SIG-M5 (cell line): ENCODE data around the gene TUBA4A.
"Not testable (repeated sequence)": the region's sequence is repeated elsewhere in the genome, so short reads cannot be mapped to it uniquely, and the experiment has no call there.

Experiments
- DNase-seq: peaks from one replicate; lab custom pipeline; 2025; lab: John Stamatoyannopoulos, UW

TUBA4A gene

DNA sequence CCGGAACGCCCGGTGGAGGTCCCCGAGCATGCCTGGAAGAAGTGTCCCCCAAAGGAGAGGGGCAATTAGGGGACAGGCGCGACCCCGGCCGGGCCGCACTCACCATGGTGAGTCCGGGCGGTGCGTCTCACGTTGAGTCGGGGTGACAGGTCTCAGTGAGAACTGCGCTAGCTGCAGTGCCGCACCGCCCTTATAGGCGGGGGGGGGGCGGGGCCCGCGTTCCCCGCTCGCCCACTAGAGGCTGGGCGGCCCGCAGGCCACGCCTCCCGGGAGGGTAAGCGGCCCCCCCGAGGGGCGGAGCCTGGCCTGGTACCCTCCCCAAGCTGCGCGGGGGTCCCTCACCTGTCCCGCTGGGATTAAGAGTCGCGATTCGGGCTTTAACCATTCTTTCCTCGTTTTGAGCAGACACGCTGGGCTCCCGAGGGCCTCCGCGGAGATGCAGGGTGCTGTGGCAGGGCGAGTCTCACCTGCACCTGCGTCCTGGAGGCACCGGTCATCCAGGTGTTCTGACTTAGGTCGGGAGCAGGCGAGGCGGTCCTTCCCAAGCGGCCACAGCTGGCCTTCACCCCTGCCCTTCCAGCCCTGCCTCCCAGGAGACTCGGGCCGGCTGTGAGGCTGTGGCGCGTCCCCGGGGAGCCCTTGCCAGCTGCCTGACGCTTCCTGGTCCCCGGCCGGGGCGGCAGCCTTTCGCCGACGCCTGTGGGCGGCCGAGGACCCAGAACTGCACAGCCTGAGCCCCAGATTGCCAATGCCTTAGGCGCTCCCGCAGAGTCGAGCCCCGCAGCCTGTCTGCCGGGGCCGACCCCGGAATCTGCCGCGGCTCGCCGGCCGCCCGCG is at the start of gene TUBA4A:
TUBA4A (minus strand) TSS at position 166 of the 837 bp plus-strand sequence; CDS start at position 106, 60 bp downstream.
- DNase-seq: no peak

DNA sequence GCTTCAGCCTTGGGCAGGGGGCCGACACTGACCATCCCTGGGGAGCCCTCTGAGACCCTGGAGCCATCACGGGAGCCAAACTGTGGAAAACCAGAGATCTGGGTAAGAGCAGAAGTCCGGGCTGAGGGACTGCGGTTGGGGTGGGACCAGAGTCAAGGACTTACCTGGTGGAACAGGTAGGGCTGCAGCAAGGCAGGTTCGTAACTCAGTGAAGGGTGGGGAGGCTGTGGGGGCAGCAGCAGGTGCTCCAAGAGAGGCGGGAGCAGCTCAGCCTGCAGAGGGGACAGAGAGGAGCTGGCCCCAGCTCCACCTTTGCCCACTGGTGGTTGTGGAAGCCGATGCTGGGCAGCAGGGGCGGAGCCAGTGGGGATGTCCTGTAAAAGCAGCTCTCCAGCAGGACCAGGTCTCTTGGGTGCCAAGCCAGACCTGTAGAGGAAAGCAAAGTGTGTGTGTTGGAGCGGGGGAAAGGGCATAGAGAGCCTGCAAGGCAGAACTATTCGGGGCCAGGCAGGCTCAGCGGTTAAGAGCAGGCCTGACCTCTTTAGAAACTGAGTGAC is 48.8 kb upstream of the TUBA4A start:
- DNase-seq: no peak

DNA sequence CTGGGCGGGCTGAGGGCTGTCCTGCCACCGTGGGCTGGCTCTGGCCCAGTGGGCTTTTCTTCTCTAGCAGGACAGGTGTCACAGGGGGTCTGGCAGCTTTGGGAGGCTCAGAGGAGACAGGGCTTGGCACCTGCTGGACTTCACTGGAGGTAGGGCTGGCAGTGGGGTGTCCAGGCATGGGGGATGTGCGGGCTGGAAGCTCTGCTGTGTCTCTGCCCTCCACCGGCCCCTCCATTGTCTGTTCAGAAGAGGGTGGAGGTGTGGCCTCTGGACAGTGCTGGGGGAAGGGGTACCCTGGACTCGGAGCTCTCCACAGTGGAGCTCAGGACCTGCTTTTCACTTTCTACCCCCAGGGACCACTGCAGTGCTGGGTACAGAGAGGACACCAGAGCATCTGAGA is 46.3 kb upstream of the TUBA4A start:
- DNase-seq: no peak

DNA sequence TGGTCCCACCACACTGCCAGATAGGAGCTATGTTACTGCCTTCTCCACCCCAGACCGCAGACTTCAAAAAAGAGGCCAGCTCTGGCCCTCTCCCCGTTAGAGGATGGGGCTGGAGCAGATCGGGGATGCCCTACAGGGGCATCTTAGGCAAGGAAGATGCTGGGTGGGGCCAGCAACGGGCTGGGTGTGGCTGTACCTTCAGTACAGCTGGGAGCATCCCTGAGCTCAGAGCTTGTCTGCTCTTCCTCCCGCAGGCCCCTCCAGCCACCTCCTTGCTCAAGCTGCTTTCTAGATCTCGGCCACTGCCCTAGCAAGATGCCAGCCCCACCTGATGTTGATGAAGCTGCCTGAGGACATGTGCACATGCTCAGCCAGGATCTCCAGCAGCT is 45.6 kb upstream of the TUBA4A start:
- no peak for DNase-seq

DNA sequence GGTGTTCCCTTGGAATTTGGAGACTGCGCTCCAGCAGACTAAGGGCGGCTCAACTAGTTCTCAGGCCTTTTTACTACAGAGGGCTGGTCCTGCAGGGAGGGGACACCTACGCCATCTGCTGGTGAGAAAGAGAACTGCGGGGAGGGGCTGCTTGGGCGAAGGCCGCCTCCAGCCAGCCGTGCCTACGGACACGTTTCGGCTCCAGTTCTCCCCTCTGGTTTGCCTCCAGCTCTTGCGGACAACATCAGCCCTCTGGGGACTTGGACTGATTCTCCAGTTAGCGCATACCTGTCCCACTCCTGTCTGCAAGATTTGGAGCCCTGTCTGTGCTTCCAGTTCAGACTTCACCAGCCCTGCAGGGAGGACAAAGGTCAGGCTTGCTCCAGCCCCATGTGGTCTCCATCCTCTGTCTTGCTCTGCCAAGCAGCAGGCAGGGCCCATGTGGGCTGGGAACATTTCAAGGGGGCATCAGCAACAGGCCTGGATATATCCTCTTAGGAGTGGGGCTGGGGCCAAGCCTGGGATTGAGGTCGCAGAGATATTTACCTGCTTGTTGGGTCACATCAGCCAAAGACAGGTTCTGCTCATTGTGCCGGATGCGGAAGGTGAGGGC is 45.1 kb upstream of the TUBA4A start:
- DNase-seq: no peak

DNA sequence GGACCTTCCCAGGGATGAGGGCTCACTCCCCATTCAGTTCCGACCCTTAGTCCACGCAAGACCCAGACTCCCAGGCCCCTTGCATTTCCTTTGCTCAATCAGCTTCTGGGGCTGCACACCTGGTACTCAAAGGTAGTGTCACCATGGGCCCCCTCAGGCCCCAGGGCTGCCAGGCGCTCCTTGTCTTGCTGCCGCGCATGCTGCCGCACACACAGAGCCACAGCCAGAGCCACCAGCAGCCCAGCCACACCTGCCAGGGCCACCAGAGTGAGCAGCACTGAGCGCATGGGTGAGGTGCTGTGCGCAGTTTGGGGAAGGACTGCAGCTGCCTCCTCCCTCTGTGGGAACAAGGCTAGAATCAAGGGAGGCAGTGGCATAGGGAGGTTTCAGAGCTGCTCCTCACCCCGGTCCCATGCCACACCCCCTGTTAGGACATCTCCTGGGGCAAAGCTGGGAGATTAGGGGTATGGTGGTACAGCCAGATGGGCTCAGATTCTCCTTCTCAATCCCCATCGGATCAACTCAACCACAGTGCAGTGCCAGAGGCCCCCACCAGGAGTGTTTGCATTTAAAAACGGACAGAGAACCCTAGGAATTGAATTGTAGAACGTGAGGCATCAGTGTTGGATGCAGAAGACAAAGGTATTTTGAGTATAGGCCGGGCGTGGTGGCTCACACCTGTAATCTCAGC is 44.2 kb upstream of the TUBA4A start:
- no peak for DNase-seq

DNA sequence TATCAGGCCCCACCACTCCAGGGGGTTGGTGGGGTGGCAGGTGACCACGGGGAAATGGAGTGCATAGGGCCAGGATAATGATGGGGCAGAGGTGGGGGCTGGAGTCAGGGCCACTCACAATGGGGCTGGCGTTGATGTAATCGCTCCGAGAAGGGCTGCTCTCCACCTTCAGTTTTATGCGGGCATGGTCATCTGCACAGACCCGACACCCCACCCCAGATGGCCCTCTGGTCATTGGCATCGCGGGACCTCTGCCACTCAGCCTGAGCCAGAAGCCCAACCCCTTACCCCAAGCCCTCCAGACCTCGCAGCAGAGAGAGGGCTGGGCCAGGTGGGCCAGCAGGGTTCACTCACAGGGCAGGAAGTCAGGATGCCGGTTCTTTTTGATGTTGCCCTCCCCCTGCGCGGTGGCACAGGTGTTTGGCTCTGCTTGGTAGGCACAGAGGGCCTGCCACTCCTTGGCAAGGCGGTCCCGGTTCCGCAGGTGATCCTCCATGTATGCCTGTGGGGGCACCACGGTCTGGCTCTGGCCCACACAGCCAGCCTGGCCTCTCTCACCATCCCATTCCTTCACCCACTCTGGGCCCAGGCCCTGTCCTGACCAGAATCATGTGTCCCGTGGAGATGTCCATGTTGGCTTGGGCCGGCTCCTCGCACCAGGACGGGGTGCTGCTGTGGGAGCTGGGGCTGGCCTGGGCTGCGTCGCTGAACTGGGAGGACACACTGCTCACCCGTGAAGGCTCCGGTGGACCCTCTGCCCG is 43.1 kb upstream of the TUBA4A start:
- no peak for DNase-seq

DNA sequence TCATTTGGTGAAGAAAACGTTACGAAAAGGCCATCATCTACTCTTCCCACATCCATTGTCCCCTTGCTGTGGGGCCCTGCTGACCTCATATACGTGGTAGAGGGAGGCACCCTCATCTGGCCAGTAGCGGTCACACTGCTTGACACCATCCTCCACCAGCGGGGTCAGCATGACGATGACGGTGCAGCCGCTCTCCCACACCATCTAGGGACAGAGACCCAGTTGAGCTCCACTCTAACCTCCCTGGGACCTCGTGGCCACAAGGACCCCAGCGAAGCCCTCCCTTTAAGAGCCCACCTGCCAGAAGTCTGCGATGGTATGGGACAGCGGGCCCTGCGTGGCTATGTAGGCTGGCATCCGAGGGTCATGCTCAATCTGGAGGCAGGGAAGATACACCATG is 42.4 kb upstream of the TUBA4A start:
- DNase-seq: no peak

DNA sequence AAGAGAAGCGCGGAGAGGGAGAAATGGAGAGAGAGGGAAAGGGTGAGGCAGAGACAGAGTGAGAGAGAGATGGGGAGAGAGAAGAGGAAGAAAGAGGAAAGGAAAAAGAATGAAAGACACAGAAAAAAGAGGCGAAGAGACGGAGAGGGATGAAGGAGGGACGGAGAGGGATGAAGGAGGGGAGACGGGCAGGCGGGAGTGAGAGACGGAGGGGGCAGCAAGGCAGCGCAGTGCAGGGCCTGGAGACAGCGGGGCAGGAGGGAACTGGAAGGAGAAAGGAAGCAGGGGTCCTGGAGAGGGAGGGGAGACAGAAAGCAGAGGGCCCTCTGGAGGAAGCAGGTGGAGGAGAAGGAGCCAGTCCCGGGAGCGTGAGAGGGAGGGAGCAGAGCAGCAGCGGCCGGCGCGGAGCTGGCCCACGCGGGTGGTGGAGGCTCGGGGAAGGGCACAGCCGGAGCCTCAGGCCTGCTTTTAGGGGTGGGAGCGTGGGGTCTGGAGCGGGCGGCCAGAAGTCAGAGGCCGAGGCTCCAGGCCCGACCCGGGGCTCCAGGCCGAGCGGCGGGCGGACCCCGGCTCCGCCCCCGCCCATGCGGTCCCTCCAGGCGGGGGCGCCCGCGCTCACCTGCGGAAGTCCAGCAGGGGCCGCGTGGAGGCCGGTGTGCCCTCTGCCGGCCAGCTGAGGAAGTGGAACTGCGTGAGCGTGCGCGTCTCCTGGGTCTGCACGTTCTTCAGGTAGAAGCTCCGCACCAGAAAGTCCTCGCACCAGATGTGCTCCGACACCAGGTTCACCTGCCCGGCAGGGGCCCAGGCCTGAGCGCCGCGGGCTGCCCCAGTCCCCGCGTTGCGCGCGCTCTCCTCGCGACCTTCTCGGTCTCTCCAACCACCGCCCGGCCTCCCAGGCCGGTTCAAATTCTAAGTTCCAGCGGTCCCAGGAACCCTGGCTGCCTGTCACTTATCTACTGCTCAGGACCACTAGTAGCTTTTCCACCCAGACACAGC is 40.9 kb upstream of the TUBA4A start:
- no peak for DNase-seq

GRCh38 chr2:219293736-219294231 is 40.1 kb upstream of the TUBA4A start:
- no peak for DNase-seq

GRCh38 chr2:219292616-219293015 is 38.9 kb upstream of the TUBA4A start:
- no peak for DNase-seq

DNA sequence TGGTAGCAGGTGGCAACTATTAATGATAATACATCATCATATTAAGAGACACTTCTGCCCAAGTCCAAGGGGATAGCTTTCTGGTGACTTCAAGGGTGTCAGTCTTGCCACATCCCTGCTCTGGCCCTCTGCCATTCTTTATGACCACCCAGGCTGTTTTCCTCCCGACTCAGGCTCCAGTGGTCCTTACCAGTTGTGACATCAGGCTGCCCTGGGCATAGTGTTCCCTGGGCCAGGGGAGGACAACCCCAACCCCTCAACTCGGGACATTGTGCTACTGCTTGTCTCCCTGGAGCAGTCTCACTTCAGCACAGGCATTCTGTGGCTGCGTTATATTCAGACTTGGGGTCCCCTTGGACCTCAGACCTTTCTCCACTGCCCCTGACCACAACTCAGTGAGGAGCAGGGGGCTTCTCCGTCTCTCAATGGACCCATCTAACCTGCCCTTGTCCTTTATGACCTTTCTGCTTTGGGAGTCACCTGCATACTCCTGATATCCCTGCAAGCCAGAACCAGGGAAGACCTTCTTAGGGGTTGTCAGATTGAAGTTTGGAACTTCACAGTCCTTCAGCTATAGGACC is 38.3 kb upstream of the TUBA4A start:
- no peak for DNase-seq

- no peak for DNase-seq
Observed at GRCh38 chr2:219291394-219291793, 37.7 kb upstream of the TUBA4A start.

DNA sequence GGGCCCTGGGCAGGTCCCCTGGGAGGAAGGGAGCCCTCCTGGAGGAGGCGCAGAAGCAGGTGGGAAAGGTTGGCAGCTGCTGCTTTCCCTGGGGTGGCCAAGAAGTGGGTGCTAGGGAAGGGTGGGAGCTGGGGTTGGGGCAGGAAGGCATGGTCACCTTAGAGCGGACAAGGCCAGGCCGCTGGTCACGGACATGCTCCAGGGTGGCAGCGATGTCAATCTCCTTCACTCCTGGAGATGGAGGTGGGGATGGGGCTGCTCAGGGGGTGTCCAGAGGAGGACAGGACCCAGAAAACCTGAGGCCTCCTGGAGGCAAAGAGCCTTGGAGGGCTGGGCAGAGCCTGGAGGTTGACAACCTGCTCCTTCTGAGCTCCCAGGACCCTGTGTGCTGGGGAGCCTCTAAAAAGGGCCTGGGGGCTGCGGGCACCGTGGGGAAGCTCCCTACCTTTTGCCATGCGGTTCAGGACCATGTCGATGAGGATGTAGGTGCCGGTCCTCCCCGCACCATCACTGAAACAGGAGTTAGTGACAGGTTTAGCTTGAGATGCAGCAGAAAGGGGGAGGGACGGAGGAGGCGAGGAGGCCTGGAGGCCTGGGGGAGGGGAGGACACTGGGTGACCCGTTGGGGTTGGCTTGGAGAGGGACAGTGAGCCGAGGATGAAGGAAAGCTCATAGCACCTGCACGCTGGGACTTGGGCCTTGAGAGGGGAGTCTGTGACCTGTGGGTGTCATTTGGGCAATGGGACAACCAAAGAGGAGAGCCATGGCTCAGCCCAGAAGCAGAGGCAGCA is 36.9 kb upstream of the TUBA4A start:
- no peak for DNase-seq

DNA sequence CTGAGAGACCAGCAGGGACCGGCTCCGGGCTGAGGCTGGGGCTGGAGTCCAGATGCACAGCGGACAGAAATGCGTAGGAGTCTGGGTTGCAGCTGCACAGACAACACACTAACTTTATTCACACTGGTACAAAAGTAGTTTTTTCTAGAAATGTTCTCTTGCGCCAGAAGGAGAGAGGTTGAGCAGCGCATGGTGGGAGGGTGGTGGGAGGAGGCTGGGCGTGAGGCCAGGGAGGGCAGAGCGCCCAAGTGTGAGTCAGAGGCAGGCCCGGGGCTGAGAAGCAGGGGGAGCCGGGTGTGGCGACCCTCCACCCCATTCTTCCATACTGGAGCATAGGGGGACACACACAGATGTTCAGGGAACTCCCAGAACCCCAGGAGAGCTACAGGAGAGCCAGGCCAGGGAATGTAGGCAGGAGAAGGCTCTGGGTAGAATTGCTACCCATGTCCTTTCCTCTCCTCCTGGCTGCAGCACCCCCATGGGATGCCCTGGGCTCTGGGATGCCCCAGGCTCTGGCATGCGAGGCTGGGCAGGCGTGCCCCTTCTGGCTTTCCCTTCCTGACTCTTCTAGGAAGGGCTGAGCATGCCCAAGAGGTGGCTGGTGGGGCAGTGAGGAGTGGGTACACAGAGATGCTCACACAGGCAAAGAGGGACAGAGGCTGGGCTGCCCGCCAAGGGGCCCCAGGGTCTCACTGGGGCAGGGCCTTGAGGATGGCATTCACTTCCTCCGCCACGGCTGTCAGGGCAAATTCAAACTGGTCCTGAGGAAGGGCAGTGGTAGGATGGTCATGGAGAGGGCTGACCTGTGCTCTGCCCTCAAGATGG is 36.0 kb upstream of the TUBA4A start:
- DNase-seq: no peak

- DNase-seq: no peak
Observed at GRCh38 chr2:219289195-219289536, 35.4 kb upstream of the TUBA4A start.

- no peak for DNase-seq
Observed at GRCh38 chr2:219287580-219288265, 34.0 kb upstream of the TUBA4A start.

DNA sequence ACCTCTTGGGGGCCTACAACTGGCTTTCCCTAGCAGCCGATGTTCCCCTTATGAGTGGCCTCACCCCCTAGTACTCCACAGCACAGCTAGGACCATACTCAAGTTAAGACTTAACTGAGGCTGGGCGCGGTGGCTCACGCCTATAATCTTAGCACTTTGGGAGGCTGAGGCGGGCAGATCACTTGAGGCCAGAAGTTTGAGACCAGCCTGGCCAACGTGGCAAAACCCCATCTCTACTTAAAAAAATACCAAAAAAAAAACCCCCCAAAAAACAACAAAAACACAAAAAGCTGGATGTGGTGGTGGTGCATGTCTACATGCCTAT is 33.4 kb upstream of the TUBA4A start:
- DNase-seq: not testable (repeated sequence)
